ENCODE measurements around the gene ERBB4.

- TF ChIP-seq REST (IDR thresholded peaks at IDR 0.05; ENCODE audit: insufficient read depth in 1 of 2, low read depth in 2 of 2, low read length in 1 of 2) (no peak), CTCF (IDR thresholded peaks at IDR 0.05) (no peak), POLR2AphosphoS5 (IDR thresholded peaks at IDR 0.05; ENCODE audit: low read depth, low read length) (no peak), TCF7L2 (IDR thresholded peaks at IDR 0.05; ENCODE audit: low read depth, low read length) (no peak)
Observed at GRCh38 chr2:211479536-211480150, 1059.0 kb downstream of the ERBB4 start.
